ENCODE measurements around the gene ABHD6.
"Not testable (repeated sequence)": the region's sequence is repeated elsewhere in the genome, so short reads cannot be mapped to it uniquely, and the experiment has no call there.

The ABHD6 gene

GRCh38 chr3:58271901-58272501 lies 34.4 kb downstream of the ABHD6 start:
- Histone ChIP-seq H3K36me3 (ENCODE audit: control insufficient read depth in 2 of 2, insufficient read depth in 2 of 2, low read length in 2 of 2) (peaks cover 12 to 27% of the 10 kb centered on the region in 2 donors), H3K9me3 (ENCODE audit: control insufficient read depth in 2 of 2, low read length in 2 of 2) (no peaks in the 10 kb centered on the region), H3K27ac (ENCODE audit: low read depth in 2 of 2, low read length in 2 of 2) (no peak overlapping the region), H3K4me1 (ENCODE audit: control insufficient read depth in 2 of 2, insufficient read depth in 2 of 2, low read length in 2 of 2) (peaks cover 0 to 5% of the 10 kb centered on the region in 2 donors), H3K9ac (ENCODE audit: low read depth in 1 of 2, low read length in 2 of 2) (no peak overlapping the region), H3K27me3 (ENCODE audit: control insufficient read depth in 2 of 2, insufficient read depth in 2 of 2, low read length in 2 of 2) (no peaks in the 10 kb centered on the region), H3K4me3 (ENCODE audit: low read length in 2 of 2) (no peak overlapping the region)

GRCh38 chr3:58272891-58273290 lies 35.3 kb downstream of the ABHD6 start:
- Histone ChIP-seq H3K4me1 (ENCODE audit: control insufficient read depth in 2 of 2, insufficient read depth in 2 of 2, low read length in 2 of 2) (peaks cover 0 to 5% of the 10 kb centered on the region in 2 donors), H3K27me3 (ENCODE audit: control insufficient read depth in 2 of 2, insufficient read depth in 2 of 2, low read length in 2 of 2) (no peaks in the 10 kb centered on the region), H3K9ac (ENCODE audit: low read depth in 1 of 2, low read length in 2 of 2) (no peak overlapping the region), H3K4me3 (ENCODE audit: low read length in 2 of 2) (no peak overlapping the region), H3K27ac (ENCODE audit: low read depth in 2 of 2, low read length in 2 of 2) (no peak overlapping the region), H3K9me3 (ENCODE audit: control insufficient read depth in 2 of 2, low read length in 2 of 2) (no peaks in the 10 kb centered on the region), H3K36me3 (ENCODE audit: control insufficient read depth in 2 of 2, insufficient read depth in 2 of 2, low read length in 2 of 2) (peaks cover 12 to 26% of the 10 kb centered on the region in 2 donors)

- H3K27ac ChIP-seq (ENCODE audit: low read depth in 2 of 2, low read length in 2 of 2); H3K27me3 ChIP-seq (ENCODE audit: control insufficient read depth in 2 of 2, insufficient read depth in 2 of 2, low read length in 2 of 2); H3K9me3 ChIP-seq (ENCODE audit: control insufficient read depth in 2 of 2, low read length in 2 of 2); H3K4me3 ChIP-seq (ENCODE audit: low read length in 2 of 2); H3K9ac ChIP-seq (ENCODE audit: low read depth in 1 of 2, low read length in 2 of 2); H3K4me1 ChIP-seq (ENCODE audit: control insufficient read depth in 2 of 2, insufficient read depth in 2 of 2, low read length in 2 of 2): not testable (repeated sequence)
- H3K36me3 ChIP-seq (ENCODE audit: control insufficient read depth in 2 of 2, insufficient read depth in 2 of 2, low read length in 2 of 2): peaks cover 12 to 23% of the 10 kb centered on the region in 2 donors
Observed at GRCh38 chr3:58273362-58273761, 35.8 kb downstream of the ABHD6 start.

- Histone ChIP-seq H3K4me1 (ENCODE audit: control insufficient read depth in 2 of 2, insufficient read depth in 2 of 2, low read length in 2 of 2) (peaks cover 0 to 5% of the 10 kb centered on the region in 2 donors), H3K36me3 (ENCODE audit: control insufficient read depth in 2 of 2, insufficient read depth in 2 of 2, low read length in 2 of 2) (peaks cover 10 to 18% of the 10 kb centered on the region in 2 donors), H3K4me3 (ENCODE audit: low read length in 2 of 2) (no peak overlapping the region), H3K27ac (ENCODE audit: low read depth in 2 of 2, low read length in 2 of 2) (no peak overlapping the region), H3K9ac (ENCODE audit: low read depth in 1 of 2, low read length in 2 of 2) (no peak overlapping the region), H3K9me3 (ENCODE audit: control insufficient read depth in 2 of 2, low read length in 2 of 2) (no peaks in the 10 kb centered on the region), H3K27me3 (ENCODE audit: control insufficient read depth in 2 of 2, insufficient read depth in 2 of 2, low read length in 2 of 2) (no peaks in the 10 kb centered on the region)
Observed at GRCh38 chr3:58274027-58274614, 36.5 kb downstream of the ABHD6 start.

GRCh38 chr3:58281069-58281468 lies 43.5 kb downstream of the ABHD6 start:
- Histone ChIP-seq H3K4me1 (ENCODE audit: control insufficient read depth in 2 of 2, insufficient read depth in 2 of 2, low read length in 2 of 2) (no peaks in the 10 kb centered on the region), H3K9me3 (ENCODE audit: control insufficient read depth in 2 of 2, low read length in 2 of 2) (no peaks in the 10 kb centered on the region), H3K27ac (ENCODE audit: low read depth in 2 of 2, low read length in 2 of 2) (no peak overlapping the region), H3K36me3 (ENCODE audit: control insufficient read depth in 2 of 2, insufficient read depth in 2 of 2, low read length in 2 of 2) (peaks cover 12 to 15% of the 10 kb centered on the region in 2 donors), H3K27me3 (ENCODE audit: control insufficient read depth in 2 of 2, insufficient read depth in 2 of 2, low read length in 2 of 2) (no peaks in the 10 kb centered on the region), H3K9ac (ENCODE audit: low read depth in 1 of 2, low read length in 2 of 2) (no peak overlapping the region), H3K4me3 (ENCODE audit: low read length in 2 of 2) (no peak overlapping the region)

- H3K9me3 ChIP-seq (ENCODE audit: control insufficient read depth in 2 of 2, low read length in 2 of 2): no peaks in the 10 kb centered on the region
- no peak overlapping the region for H3K27ac ChIP-seq (ENCODE audit: low read depth in 2 of 2, low read length in 2 of 2)
- H3K9ac ChIP-seq (ENCODE audit: low read depth in 1 of 2, low read length in 2 of 2): no peak overlapping the region
- H3K36me3 ChIP-seq (ENCODE audit: control insufficient read depth in 2 of 2, insufficient read depth in 2 of 2, low read length in 2 of 2): peaks cover 26 to 30% of the 10 kb centered on the region in 2 donors
- no peaks in the 10 kb centered on the region for H3K4me1 ChIP-seq (ENCODE audit: control insufficient read depth in 2 of 2, insufficient read depth in 2 of 2, low read length in 2 of 2)
- no peak overlapping the region for H3K4me3 ChIP-seq (ENCODE audit: low read length in 2 of 2)
- no peaks in the 10 kb centered on the region for H3K27me3 ChIP-seq (ENCODE audit: control insufficient read depth in 2 of 2, insufficient read depth in 2 of 2, low read length in 2 of 2)
Observed at GRCh38 chr3:58285334-58285733, 47.7 kb downstream of the ABHD6 start.

GRCh38 chr3:58287354-58287753 lies 49.8 kb downstream of the ABHD6 start:
- H3K4me3 ChIP-seq (ENCODE audit: low read length in 2 of 2): no peak overlapping the region
- peaks cover 26 to 30% of the 10 kb centered on the region in 2 donors for H3K36me3 ChIP-seq (ENCODE audit: control insufficient read depth in 2 of 2, insufficient read depth in 2 of 2, low read length in 2 of 2)
- H3K4me1 ChIP-seq (ENCODE audit: control insufficient read depth in 2 of 2, insufficient read depth in 2 of 2, low read length in 2 of 2): no peaks in the 10 kb centered on the region
- no peaks in the 10 kb centered on the region for H3K9me3 ChIP-seq (ENCODE audit: control insufficient read depth in 2 of 2, low read length in 2 of 2)
- no peak overlapping the region for H3K27ac ChIP-seq (ENCODE audit: low read depth in 2 of 2, low read length in 2 of 2)
- H3K27me3 ChIP-seq (ENCODE audit: control insufficient read depth in 2 of 2, insufficient read depth in 2 of 2, low read length in 2 of 2): no peaks in the 10 kb centered on the region
- H3K9ac ChIP-seq (ENCODE audit: low read depth in 1 of 2, low read length in 2 of 2): no peak overlapping the region

GRCh38 chr3:58288011-58288728 lies 50.6 kb downstream of the ABHD6 start:
- H3K4me1 ChIP-seq (ENCODE audit: control insufficient read depth in 2 of 2, insufficient read depth in 2 of 2, low read length in 2 of 2): no peaks in the 10 kb centered on the region
- H3K4me3 ChIP-seq (ENCODE audit: low read length in 2 of 2): no peak overlapping the region
- H3K36me3 ChIP-seq (ENCODE audit: control insufficient read depth in 2 of 2, insufficient read depth in 2 of 2, low read length in 2 of 2): peaks cover 22 to 30% of the 10 kb centered on the region in 2 donors
- H3K27me3 ChIP-seq (ENCODE audit: control insufficient read depth in 2 of 2, insufficient read depth in 2 of 2, low read length in 2 of 2): no peaks in the 10 kb centered on the region
- H3K9me3 ChIP-seq (ENCODE audit: control insufficient read depth in 2 of 2, low read length in 2 of 2): no peaks in the 10 kb centered on the region
- no peak overlapping the region for H3K27ac ChIP-seq (ENCODE audit: low read depth in 2 of 2, low read length in 2 of 2)
- no peak overlapping the region for H3K9ac ChIP-seq (ENCODE audit: low read depth in 1 of 2, low read length in 2 of 2)

GRCh38 chr3:58288964-58289613 lies 51.5 kb downstream of the ABHD6 start:
- H3K27ac ChIP-seq (ENCODE audit: low read depth in 2 of 2, low read length in 2 of 2); H3K4me3 ChIP-seq (ENCODE audit: low read length in 2 of 2); H3K4me1 ChIP-seq (ENCODE audit: control insufficient read depth in 2 of 2, insufficient read depth in 2 of 2, low read length in 2 of 2); H3K9ac ChIP-seq (ENCODE audit: low read depth in 1 of 2, low read length in 2 of 2); H3K9me3 ChIP-seq (ENCODE audit: control insufficient read depth in 2 of 2, low read length in 2 of 2); H3K27me3 ChIP-seq (ENCODE audit: control insufficient read depth in 2 of 2, insufficient read depth in 2 of 2, low read length in 2 of 2): not testable (repeated sequence)
- peaks cover 16 to 31% of the 10 kb centered on the region in 2 donors for H3K36me3 ChIP-seq (ENCODE audit: control insufficient read depth in 2 of 2, insufficient read depth in 2 of 2, low read length in 2 of 2)

- not testable (repeated sequence) for H3K4me1 ChIP-seq (ENCODE audit: control insufficient read depth in 2 of 2, insufficient read depth in 2 of 2, low read length in 2 of 2); H3K9ac ChIP-seq (ENCODE audit: low read depth in 1 of 2, low read length in 2 of 2); H3K27me3 ChIP-seq (ENCODE audit: control insufficient read depth in 2 of 2, insufficient read depth in 2 of 2, low read length in 2 of 2); H3K4me3 ChIP-seq (ENCODE audit: low read length in 2 of 2); H3K9me3 ChIP-seq (ENCODE audit: control insufficient read depth in 2 of 2, low read length in 2 of 2); H3K27ac ChIP-seq (ENCODE audit: low read depth in 2 of 2, low read length in 2 of 2)
- peaks cover 11 to 23% of the 10 kb centered on the region in 2 donors for H3K36me3 ChIP-seq (ENCODE audit: control insufficient read depth in 2 of 2, insufficient read depth in 2 of 2, low read length in 2 of 2)
Observed at GRCh38 chr3:58290446-58290845, 52.9 kb downstream of the ABHD6 start.

Measured in mucosa of rectum (tissue), 2 donors.